SJSA1 (cell line): ENCODE measurements around the gene STK40. TPM values are rescaled to one million over a fixed set of nuclear protein-coding genes. Genes with fewer than 3 reads are reported as not detected.

Source experiments
- DNase-seq, 2 experiments: peaks; one replicate each; pipeline ENCODE4 v3.0.0-alpha.2; 2015 to 2020; ENCODE audit warnings: low spot score in 2 of 2, low read depth in 1 of 2
- H3K27ac ChIP-seq: fragments of 250-450 bp; sonication (Bioruptor Pico); 2 replicates; pipeline ENCODE4 v1.5.1; 2020; ENCODE audit warnings: mild to moderate bottlenecking, moderate library complexity
- H3K27me3 ChIP-seq: fragments of 250-450 bp; sonication (Bioruptor Pico); replicated peaks from 2 replicates; pipeline ENCODE4 v1.5.1; 2020; ENCODE audit warnings: mild to moderate bottlenecking, moderate library complexity
- H3K36me3 ChIP-seq: fragments of 250-450 bp; sonication (Bioruptor Pico); 2 replicates; pipeline ENCODE4 v1.5.1; 2020; ENCODE audit warnings: mild to moderate bottlenecking
- H3K4me1 ChIP-seq: fragments of 250-450 bp; sonication (Bioruptor Pico); replicated peaks from 2 replicates; pipeline ENCODE4 v1.6.1; 2021; ENCODE audit warnings: mild to moderate bottlenecking
- H3K4me3 ChIP-seq: fragments of 250-450 bp; sonication (Bioruptor Pico); 2 replicates; pipeline ENCODE4 v1.5.1; 2020; ENCODE audit warnings: mild to moderate bottlenecking
- H3K9me3 ChIP-seq: fragments of 250-450 bp; sonication (Bioruptor Pico); replicated peaks from 2 replicates; pipeline ENCODE4 v1.5.1; 2020; ENCODE audit warnings: mild to moderate bottlenecking
- total RNA-seq: library from RNA; depleted of rRNA; stranded (reverse); fragments of >200 nt; shearing (Covaris generic); gene quantifications from 2 replicates; pipeline ENCODE4 v1.2.3, GENCODE V29; 2014

The STK40 gene
- total RNA-seq, 1 experiment from 2014 or later = 29.2 TPM

GRCh38 chr1:36408479-36408878, 22.8 kb upstream of the STK40 start:
- Histone ChIP-seq H3K27me3 (no peaks in the 10 kb centered on the region), H3K4me1 (no peaks in the 10 kb centered on the region), H3K4me3 (no peak overlapping the region), H3K9me3 (no peaks in the 10 kb centered on the region), H3K27ac (no peak overlapping the region), H3K36me3 (peaks cover 26% of the 10 kb centered on the region)
- DNase-seq = no peak

DNA sequence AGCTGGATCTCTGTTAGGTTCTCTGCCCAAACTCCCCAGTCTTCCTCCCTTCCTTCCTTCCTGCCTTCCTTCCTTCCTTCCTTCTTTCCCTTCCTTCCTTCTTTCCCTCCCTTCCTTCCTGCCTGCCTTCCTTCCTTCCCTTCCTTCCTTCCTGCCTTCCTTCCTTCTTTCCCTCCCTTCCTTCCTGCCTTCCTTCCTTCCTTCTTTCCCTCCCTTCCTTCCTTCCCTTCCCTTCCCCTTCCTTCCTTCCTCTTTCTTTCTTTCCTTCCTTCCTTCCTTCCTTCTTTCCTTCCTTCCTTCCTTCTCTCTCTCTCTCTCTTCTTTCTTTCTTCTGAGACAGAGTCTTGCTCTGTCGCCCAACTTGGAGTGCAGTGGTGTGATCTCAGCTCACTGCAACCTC, 20.7 kb upstream of the STK40 start:
- H3K4me1 ChIP-seq = peaks cover 11% of the 10 kb centered on the region
- no peak overlapping the region for H3K27ac ChIP-seq
- DNase-seq = no peak
- H3K36me3 ChIP-seq = peaks cover 20% of the 10 kb centered on the region
- H3K4me3 ChIP-seq = no peak overlapping the region
- H3K27me3 ChIP-seq = no peaks in the 10 kb centered on the region
- no peaks in the 10 kb centered on the region for H3K9me3 ChIP-seq

DNA sequence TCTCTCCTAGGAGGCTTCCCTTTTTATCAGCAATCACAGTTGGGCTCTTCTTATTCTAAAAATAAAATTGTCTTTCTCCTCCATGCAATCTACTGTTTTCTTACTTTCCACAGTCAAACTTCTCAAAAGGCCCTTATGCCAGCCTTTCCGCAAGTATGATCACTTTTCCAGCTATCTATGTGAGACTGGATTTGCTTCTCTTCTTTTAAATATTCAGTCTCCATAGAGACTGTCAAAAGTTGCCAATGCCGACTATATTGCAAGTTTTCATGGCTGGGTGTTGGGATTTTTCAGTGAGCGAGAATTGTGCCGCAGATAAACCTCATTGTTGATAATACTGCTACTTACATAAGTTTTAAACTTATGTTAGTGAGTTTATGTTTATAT, 16.8 kb upstream of the STK40 start:
- no peaks in the 10 kb centered on the region for H3K27me3 ChIP-seq
- peaks cover 9% of the 10 kb centered on the region for H3K36me3 ChIP-seq
- no peak for DNase-seq
- H3K4me3 ChIP-seq = no peak overlapping the region
- H3K27ac ChIP-seq = no peak overlapping the region
- H3K9me3 ChIP-seq = no peaks in the 10 kb centered on the region
- H3K4me1 ChIP-seq = peaks cover 21% of the 10 kb centered on the region

- H3K9me3 ChIP-seq = no peaks in the 10 kb centered on the region
- no peaks in the 10 kb centered on the region for H3K27me3 ChIP-seq
- no peak for DNase-seq
- peak overlapping the region; percentile 70 for H3K27ac ChIP-seq
- H3K4me1 ChIP-seq = peaks cover 21% of the 10 kb centered on the region
- peak overlapping the region; percentile 41 for H3K4me3 ChIP-seq
- peaks cover 6% of the 10 kb centered on the region; the same call in 1 of the 2 replicates for H3K36me3 ChIP-seq
Measured at GRCh38 chr1:36401602-36402503, 16.1 kb upstream of the STK40 start.

DNA sequence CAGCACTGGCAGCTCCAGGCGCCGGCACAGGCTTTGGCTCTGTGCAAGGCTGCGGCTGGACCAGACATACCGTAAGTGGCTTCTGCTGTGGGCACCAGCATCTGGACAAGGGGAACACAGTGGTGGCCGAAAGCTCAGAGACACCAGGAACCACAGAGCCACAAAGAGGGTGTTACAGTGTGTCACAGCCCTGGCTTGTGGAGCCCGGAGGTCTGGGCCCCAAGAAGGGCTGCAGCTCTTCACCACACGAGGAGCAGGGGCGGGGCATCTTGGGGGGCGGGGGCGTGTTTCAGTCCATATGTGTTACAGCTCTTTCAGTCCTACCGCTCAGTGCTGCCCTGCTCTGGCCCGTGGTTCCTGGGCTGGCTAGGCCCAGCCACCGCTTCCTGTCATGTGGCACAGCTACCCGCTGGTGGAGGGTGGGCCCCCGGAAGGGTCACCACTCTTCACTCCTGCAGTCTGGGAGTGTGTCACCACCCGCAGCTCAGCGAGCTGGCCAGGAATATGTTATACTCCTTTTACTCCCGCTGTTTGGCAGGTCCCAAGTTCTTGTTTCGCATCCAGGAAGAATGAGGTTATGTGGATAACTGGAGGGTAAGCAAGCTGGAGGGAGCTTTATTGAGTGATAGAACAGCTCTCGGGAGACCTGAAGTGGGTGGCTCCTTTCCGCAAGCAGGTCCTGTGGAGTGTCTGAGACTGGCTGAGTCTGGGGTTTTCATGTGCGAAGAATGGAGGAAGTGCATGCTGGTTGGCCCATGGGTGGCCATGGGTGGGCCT, 15.3 kb upstream of the STK40 start:
- Histone ChIP-seq H3K27me3 (no peaks in the 10 kb centered on the region), H3K4me1 (peaks cover 26% of the 10 kb centered on the region), H3K27ac (peak overlapping the region; percentile 70), H3K9me3 (no peaks in the 10 kb centered on the region), H3K4me3 (peak overlapping the region; percentile 41), H3K36me3 (peaks cover 8% of the 10 kb centered on the region; the same call in 1 of the 2 replicates)
- DNase-seq = peak; percentile 94 to 98

GRCh38 chr1:36400514-36400824, 14.7 kb upstream of the STK40 start:
- H3K36me3 ChIP-seq = peaks cover 8% of the 10 kb centered on the region; the same call in 1 of the 2 replicates
- H3K27ac ChIP-seq = peak overlapping the region; percentile 61
- no peaks in the 10 kb centered on the region for H3K9me3 ChIP-seq
- no peak for DNase-seq
- no peaks in the 10 kb centered on the region for H3K27me3 ChIP-seq
- H3K4me1 ChIP-seq = peaks cover 26% of the 10 kb centered on the region
- H3K4me3 ChIP-seq = peak overlapping the region; percentile 41

- H3K27ac ChIP-seq = peak overlapping the region; percentile 61
- H3K36me3 ChIP-seq = peaks cover 16% of the 10 kb centered on the region
- H3K4me3 ChIP-seq = peak overlapping the region; percentile 73
Measured at GRCh38 chr1:36398370-36398977, 12.8 kb upstream of the STK40 start.

DNA sequence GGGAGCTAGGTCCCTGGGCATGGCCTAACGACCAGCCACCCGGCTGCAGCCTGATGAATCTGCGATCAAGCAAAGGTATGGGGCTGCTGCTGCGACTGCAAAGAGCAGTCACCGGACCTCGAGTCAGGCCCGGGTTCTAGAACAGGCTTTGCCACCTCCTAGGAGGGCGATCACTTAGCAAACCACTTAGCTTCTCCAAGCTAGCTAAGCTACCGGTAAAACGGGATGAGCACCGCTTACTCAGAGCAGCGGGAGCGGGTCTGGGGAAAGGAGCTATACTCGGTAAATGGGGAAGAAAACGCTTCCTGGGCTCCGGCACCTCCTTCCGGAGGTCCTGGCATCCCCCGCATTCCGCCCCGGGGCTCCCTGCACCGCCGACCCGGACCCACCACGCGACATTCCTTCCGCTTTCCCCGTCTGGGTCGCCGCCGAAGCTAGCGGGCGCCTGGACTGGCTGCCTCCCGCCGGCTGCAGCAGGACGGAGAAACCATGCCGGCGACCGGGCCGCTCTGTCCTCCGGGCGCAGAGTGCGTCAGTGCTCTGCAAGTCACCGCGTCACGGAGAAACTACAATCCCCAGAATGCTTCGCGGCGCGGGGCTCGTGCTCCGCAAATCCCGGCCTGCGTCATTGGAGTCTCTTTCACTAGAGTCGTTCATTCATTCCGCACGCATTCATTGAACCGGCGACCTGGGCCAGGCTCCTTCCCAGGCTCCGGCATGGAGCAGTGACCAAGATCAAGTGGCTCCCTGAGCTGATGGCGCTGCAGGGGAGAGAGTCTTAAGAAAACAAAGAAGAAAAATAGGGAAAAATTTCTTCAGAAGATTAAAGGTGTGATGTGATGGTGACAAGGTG, 11.9 kb upstream of the STK40 start, which contains the start of gene LSM10:
TSS of gene LSM10 (minus strand) at position 531 of the 853 bp plus-strand sequence. CDS start 3,779 bp downstream, outside the sequence.
- Histone ChIP-seq H3K4me3 (peak within 1 kb of the TSS; percentile 73), H3K27ac (peak within 1 kb of the TSS; percentile 61), H3K27me3 (no peaks in the 10 kb centered on the region), H3K4me1 (peaks cover 26% of the 10 kb centered on the region), H3K36me3 (peaks cover 25% of the 10 kb centered on the region), H3K9me3 (no peaks in the 10 kb centered on the region)
- peak; percentile 89 to 94 for DNase-seq

More at GRCh38 chr1:36398370-36398977, 12.8 kb upstream of the STK40 start:
- Histone ChIP-seq H3K9me3 (no peaks in the 10 kb centered on the region), H3K27me3 (no peaks in the 10 kb centered on the region), H3K4me1 (peaks cover 26% of the 10 kb centered on the region)
- no peak for DNase-seq

DNA sequence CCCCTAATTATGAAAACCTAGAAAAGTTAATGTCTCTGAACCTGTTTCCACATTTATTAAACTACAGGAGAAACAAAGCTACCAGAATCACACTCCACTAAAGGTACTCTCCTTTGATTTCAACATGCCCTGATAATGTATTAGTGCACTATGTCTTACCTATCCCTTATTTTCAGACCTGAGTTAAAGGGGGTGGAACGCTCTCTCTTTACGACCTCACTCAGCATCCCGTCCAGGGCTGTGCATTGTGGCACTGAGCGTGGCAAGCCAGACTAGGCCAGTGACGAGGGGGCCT, 11.3 kb upstream of the STK40 start:
- H3K9me3 ChIP-seq = no peaks in the 10 kb centered on the region
- H3K27ac ChIP-seq = peak overlapping the region; percentile 61; the same call in 1 of the 2 replicates
- no peaks in the 10 kb centered on the region for H3K27me3 ChIP-seq
- H3K4me1 ChIP-seq = peaks cover 21% of the 10 kb centered on the region
- no peak for DNase-seq
- H3K36me3 ChIP-seq = peaks cover 31% of the 10 kb centered on the region
- H3K4me3 ChIP-seq = peak overlapping the region; percentile 73

- H3K4me1 ChIP-seq = peaks cover 15% of the 10 kb centered on the region
- peaks cover 36% of the 10 kb centered on the region for H3K36me3 ChIP-seq
- H3K9me3 ChIP-seq = no peaks in the 10 kb centered on the region
- no peaks in the 10 kb centered on the region for H3K27me3 ChIP-seq
- DNase-seq = no peak
- H3K27ac ChIP-seq = no peak overlapping the region
- no peak overlapping the region for H3K4me3 ChIP-seq
Measured at GRCh38 chr1:36396359-36396758, 10.6 kb upstream of the STK40 start.

GRCh38 chr1:36393686-36394085, 8.0 kb upstream of the STK40 start:
- no peak overlapping the region for H3K4me3 ChIP-seq
- DNase-seq = no peak
- peaks cover 9% of the 10 kb centered on the region; the same call in 1 of the 2 replicates for H3K4me1 ChIP-seq
- H3K36me3 ChIP-seq = peaks cover 47% of the 10 kb centered on the region
- no peak overlapping the region for H3K27ac ChIP-seq
- H3K9me3 ChIP-seq = no peaks in the 10 kb centered on the region
- no peaks in the 10 kb centered on the region for H3K27me3 ChIP-seq

DNA sequence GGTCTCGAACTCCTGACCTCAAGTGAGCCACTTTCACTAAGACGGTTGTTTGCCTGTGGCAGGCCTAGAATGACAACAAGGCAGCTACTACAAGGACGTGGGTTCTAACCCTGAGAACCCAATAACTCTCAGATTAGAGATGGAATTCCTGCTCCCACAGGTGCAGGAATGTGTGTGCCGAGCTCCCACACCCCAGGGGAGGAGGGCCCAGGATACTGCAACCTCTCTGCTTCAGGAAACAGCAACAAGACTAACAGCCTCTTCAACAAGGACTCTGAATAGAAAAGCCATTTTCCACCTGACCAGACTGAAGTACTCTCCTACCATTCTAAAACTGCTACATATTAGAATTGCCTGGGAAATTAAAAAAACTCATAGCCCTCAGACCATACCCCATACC, 7.1 kb upstream of the STK40 start:
- no peak overlapping the region for H3K4me3 ChIP-seq

DNA sequence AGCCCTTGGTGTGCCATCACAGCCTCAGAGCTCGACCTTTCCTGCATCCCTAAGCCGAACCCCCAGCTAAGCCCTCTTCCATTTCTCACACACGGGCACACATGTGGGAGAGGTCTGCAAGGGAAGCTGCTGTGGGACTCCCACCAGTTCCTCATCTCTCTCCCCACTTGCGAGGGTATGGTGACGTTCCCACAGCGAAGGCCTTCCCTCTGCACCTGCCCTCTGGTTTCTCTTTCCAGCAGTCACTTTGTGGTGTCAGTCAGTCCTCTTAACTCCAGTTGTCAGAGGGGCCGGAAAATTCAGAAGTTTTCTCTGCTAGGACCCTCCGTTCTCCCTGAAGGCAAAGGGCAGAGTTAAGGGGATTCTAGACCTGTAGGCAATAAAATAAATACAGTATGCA, 5.5 kb upstream of the STK40 start:
- DNase-seq = no peak
- H3K9me3 ChIP-seq = no peaks in the 10 kb centered on the region
- no peak overlapping the region for H3K27ac ChIP-seq
- peaks cover 45% of the 10 kb centered on the region for H3K36me3 ChIP-seq
- peaks cover 19% of the 10 kb centered on the region for H3K4me1 ChIP-seq
- H3K4me3 ChIP-seq = no peak overlapping the region
- H3K27me3 ChIP-seq = no peaks in the 10 kb centered on the region

More for the DNA sequence above, 7.1 kb upstream of the STK40 start:
- Histone ChIP-seq H3K36me3 (peaks cover 51% of the 10 kb centered on the region), H3K4me1 (peaks cover 10% of the 10 kb centered on the region), H3K9me3 (no peaks in the 10 kb centered on the region), H3K27ac (no peak overlapping the region), H3K27me3 (no peaks in the 10 kb centered on the region)
- no peak for DNase-seq
